ENCODE results near the gene CABLES1.

DNA sequence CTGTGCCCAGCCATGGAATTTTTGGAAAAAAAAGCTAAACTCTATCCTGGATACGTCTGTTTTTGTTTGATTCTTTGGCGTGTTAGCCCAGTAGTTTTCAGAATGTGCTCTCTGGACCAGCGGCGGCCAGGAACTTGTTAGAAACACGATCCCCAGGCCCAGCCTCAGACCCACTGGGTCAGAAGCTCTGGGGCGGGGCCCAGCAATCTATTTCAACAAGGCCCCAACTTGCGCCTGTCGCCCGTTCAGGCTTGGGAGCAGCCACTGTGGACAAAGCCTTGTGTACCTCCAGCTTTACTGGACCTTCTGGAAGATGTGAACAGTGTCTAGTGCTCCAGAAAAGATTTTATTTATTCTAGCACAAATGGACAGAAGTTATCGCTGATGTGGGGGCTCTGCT, 14.3 kb downstream of the CABLES1 start:
- TF ChIP-seq, protein P1, sequence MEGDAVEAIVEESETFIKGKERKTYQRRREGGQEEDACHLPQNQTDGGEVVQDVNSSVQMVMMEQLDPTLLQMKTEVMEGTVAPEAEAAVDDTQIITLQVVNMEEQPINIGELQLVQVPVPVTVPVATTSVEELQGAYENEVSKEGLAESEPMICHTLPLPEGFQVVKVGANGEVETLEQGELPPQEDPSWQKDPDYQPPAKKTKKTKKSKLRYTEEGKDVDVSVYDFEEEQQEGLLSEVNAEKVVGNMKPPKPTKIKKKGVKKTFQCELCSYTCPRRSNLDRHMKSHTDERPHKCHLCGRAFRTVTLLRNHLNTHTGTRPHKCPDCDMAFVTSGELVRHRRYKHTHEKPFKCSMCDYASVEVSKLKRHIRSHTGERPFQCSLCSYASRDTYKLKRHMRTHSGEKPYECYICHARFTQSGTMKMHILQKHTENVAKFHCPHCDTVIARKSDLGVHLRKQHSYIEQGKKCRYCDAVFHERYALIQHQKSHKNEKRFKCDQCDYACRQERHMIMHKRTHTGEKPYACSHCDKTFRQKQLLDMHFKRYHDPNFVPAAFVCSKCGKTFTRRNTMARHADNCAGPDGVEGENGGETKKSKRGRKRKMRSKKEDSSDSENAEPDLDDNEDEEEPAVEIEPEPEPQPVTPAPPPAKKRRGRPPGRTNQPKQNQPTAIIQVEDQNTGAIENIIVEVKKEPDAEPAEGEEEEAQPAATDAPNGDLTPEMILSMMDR (conservative IDR thresholded peaks at IDR 0.05): no peak
- no peak for TF ChIP-seq EZH2 (IDR thresholded peaks at IDR 0.05; ENCODE audit: low read depth)
